Measurements from ENCODE around the gene IL18.
A peak's percentile ranks its signal among the peaks of the same experiment; 100 is the strongest.
"Not testable (repeated sequence)": the region's sequence is repeated elsewhere in the genome, so short reads cannot be mapped to it uniquely, and the experiment has no call there.

The IL18 gene

GRCh38 chr11:112172362-112172994 is 8.6 kb upstream of the IL18 start:
- peak; percentile 76 for DNase-seq (ENCODE audit: low read depth)

GRCh38 chr11:112167145-112167544 is 3.3 kb upstream of the IL18 start, which contains the start of gene TEX12:
Gene TEX12, plus strand, starts transcription at chr11:112167372. Its CDS starts 1,897 bp downstream, at chr11:112169269.
- DNase-seq (ENCODE audit: low read depth), result no peak

- DNase-seq (ENCODE audit: low read depth), result peak; percentile 29
These were observed 2.7 kb upstream of the IL18 start for GRCh38 chr11:112166562-112166961.

- no peak for DNase-seq (ENCODE audit: low read depth)
These were observed 1.2 kb upstream of the IL18 start for GRCh38 chr11:112165049-112165448.

GRCh38 chr11:112162761-112163546 is 940 bp downstream of the IL18 start:
- DNase-seq (ENCODE audit: low read depth), result peak; percentile 69

GRCh38 chr11:112162200-112162599 is 1.7 kb downstream of the IL18 start:
- DNase-seq (ENCODE audit: low read depth), result not testable (repeated sequence)

GRCh38 chr11:112161012-112161411 is 2.9 kb downstream of the IL18 start:
- DNase-seq (ENCODE audit: low read depth), result peak; percentile 27

- no peak for DNase-seq (ENCODE audit: low read depth)
These were observed 3.6 kb downstream of the IL18 start for GRCh38 chr11:112160091-112160848.

- DNase-seq (ENCODE audit: low read depth), result no peak
These were observed 4.5 kb downstream of the IL18 start for GRCh38 chr11:112159098-112160065.

- DNase-seq (ENCODE audit: low read depth), result peak; percentile 99
These were observed 6.7 kb downstream of the IL18 start for GRCh38 chr11:112156956-112157766.

GRCh38 chr11:112156153-112156955 is 7.5 kb downstream of the IL18 start:
- peak; percentile 25 for DNase-seq (ENCODE audit: low read depth)

GRCh38 chr11:112150517-112150916 is 13.4 kb downstream of the IL18 start:
- DNase-seq (ENCODE audit: low read depth), result no peak

GRCh38 chr11:112143597-112143996 is 20.3 kb downstream of the IL18 start:
- DNase-seq (ENCODE audit: low read depth), result no peak

GRCh38 chr11:112134473-112134872 is 29.4 kb downstream of the IL18 start:
- no peak for DNase-seq (ENCODE audit: low read depth)

GRCh38 chr11:112132737-112133136 is 31.2 kb downstream of the IL18 start:
- DNase-seq (ENCODE audit: low read depth), result peak; percentile 18

- no peak for DNase-seq (ENCODE audit: low read depth)
These were observed 34.2 kb downstream of the IL18 start for GRCh38 chr11:112129656-112130055.

GRCh38 chr11:112128483-112129121 is 35.3 kb downstream of the IL18 start:
- peak; percentile 95 for DNase-seq (ENCODE audit: low read depth)

GRCh38 chr11:112127056-112127455 is 36.8 kb downstream of the IL18 start:
- DNase-seq (ENCODE audit: low read depth), result no peak

GRCh38 chr11:112123129-112123528 is 40.8 kb downstream of the IL18 start:
- no peak for DNase-seq (ENCODE audit: low read depth)

Data from EH (cell line).